ENCODE data around the gene CATSPER3. TPM values are rescaled to one million over a fixed set of nuclear protein-coding genes. Genes with fewer than 3 reads are reported as not detected.

Gene CATSPER3
- total RNA-seq, 1 experiment from 2014 or later: 1.7 TPM

- Histone ChIP-seq H3K4me3 (replicated peaks in 1 of 2; ENCODE audit: low read depth in 1 of 2, low read length in 2 of 2) (no peak overlapping the region), H4K20me1 (ENCODE audit: insufficient read depth) (no peaks in the 10 kb centered on the region), H3K27ac (ENCODE audit: low read depth, low read length) (no peak overlapping the region), H3K9me2 (ENCODE audit: insufficient read depth) (no peaks in the 10 kb centered on the region), H3K27me3 (ENCODE audit: insufficient read depth, low read length) (0 out of 2 replicates have a peak, but pooled peaks cover 2% of the 10 kb centered on the region), H3K36me3 (ENCODE audit: control insufficient read depth in 1 of 2, insufficient read depth in 2 of 2, low read length in 2 of 2) (no peaks in the 10 kb centered on the region), H3K79me2 (ENCODE audit: insufficient read depth, low read length) (no peaks in the 10 kb centered on the region), H3K4me2 (ENCODE audit: low read length) (no peak overlapping the region), H3K9me3 (ENCODE audit: control insufficient read depth in 1 of 2, insufficient read depth in 1 of 2, low read depth in 1 of 2, low read length in 2 of 2) (no peaks in the 10 kb centered on the region), H3K4me1 (ENCODE audit: control insufficient read depth in 1 of 2, insufficient read depth in 2 of 2, low read length in 2 of 2) (peaks cover 0 to 15% of the 10 kb centered on the region in 2 experiments; a peak in 1 of 4 replicates), H2AFZ (ENCODE audit: low read depth, low read length, poor library complexity, severe bottlenecking) (no peak overlapping the region), H3K9ac (ENCODE audit: low read length) (no peak overlapping the region)
- POLR2A ChIA-PET: interaction anchor here (0.6 kb wide), 1 partner anchor 10 kb away, joined by 6 read pairs; no protein-coding TSS in a partner anchor
- intact Hi-C loops (cut with micrococcal nuclease): no loop called here
- TF ChIP-seq YY1 (IDR thresholded peaks at IDR 0.05; ENCODE audit: extremely low read depth, insufficient replicate concordance, low read depth, low read length) (no peak), ZFX (IDR thresholded peaks at IDR 0.05) (no peak)
- no peak for DNase-seq (ENCODE audit: low read depth, low spot score)
- RAD21 ChIA-PET (ENCODE audit: low non-redundant PET in 1 of 2, low total read pairs in 2 of 2, uncharacterized antibody in 2 of 2, unreplicated experiment in 2 of 2): no interaction called here
- CTCF ChIA-PET: no interaction called here
- ATAC-seq: peak; percentile 67
- no TSS peak for BruUV-seq (replicated peaks)
These were observed 74.9 kb downstream of the CATSPER3 start for GRCh38 chr5:135042595-135042994.

- Histone ChIP-seq H3K4me2 (ENCODE audit: low read length) (no peak overlapping the region), H2AFZ (ENCODE audit: low read depth, low read length, poor library complexity, severe bottlenecking) (no peak overlapping the region), H3K4me1 (ENCODE audit: control insufficient read depth in 1 of 2, insufficient read depth in 2 of 2, low read length in 2 of 2) (peaks cover 0 to 8% of the 10 kb centered on the region in 2 experiments; a peak in 1 of 4 replicates), H3K4me3 (replicated peaks in 1 of 2; ENCODE audit: low read depth in 1 of 2, low read length in 2 of 2) (no peak overlapping the region), H3K79me2 (ENCODE audit: insufficient read depth, low read length) (no peaks in the 10 kb centered on the region), H3K9me3 (ENCODE audit: control insufficient read depth in 1 of 2, insufficient read depth in 1 of 2, low read depth in 1 of 2, low read length in 2 of 2) (no peaks in the 10 kb centered on the region), H3K9me2 (ENCODE audit: insufficient read depth) (no peaks in the 10 kb centered on the region), H3K36me3 (ENCODE audit: control insufficient read depth in 1 of 2, insufficient read depth in 2 of 2, low read length in 2 of 2) (no peaks in the 10 kb centered on the region), H4K20me1 (ENCODE audit: insufficient read depth) (no peaks in the 10 kb centered on the region), H3K27me3 (ENCODE audit: insufficient read depth, low read length) (0 out of 2 replicates have a peak, but pooled peaks cover 2% of the 10 kb centered on the region), H3K9ac (ENCODE audit: low read length) (no peak overlapping the region), H3K27ac (ENCODE audit: low read depth, low read length) (no peak overlapping the region)
- CTCF ChIA-PET: no interaction called here
- no peak for DNase-seq (ENCODE audit: low read depth, low spot score)
- TF ChIP-seq ZFX (IDR thresholded peaks at IDR 0.05): no peak
- no peak for TF ChIP-seq EZH2phosphoT487 (IDR thresholded peaks at IDR 0.05; ENCODE audit: borderline replicate concordance)
- no peak for TF ChIP-seq EGR1 (IDR thresholded peaks at IDR 0.05; ENCODE audit: low read depth)
- TF ChIP-seq REST (IDR thresholded peaks at IDR 0.05; ENCODE audit: low read depth): no peak
- no peak for TF ChIP-seq ATF3 (IDR thresholded peaks at IDR 0.05)
- no peak for TF ChIP-seq SIN3A (IDR thresholded peaks at IDR 0.05; ENCODE audit: low read depth)
- no peak for TF ChIP-seq SRF (IDR thresholded peaks at IDR 0.05; ENCODE audit: low read depth)
- TF ChIP-seq JUND (IDR thresholded peaks at IDR 0.05): no peak
- TF ChIP-seq TCF7L2 (IDR thresholded peaks at IDR 0.05; ENCODE audit: borderline replicate concordance, extremely low read depth, insufficient read depth, insufficient read length): no peak
- RAD21 ChIA-PET (ENCODE audit: low non-redundant PET in 1 of 2, low total read pairs in 2 of 2, uncharacterized antibody in 2 of 2, unreplicated experiment in 2 of 2): no interaction called here
- POLR2A ChIA-PET: no interaction called here
- BruUV-seq (replicated peaks): no TSS peak
- intact Hi-C loops (cut with micrococcal nuclease): no loop called here
- no peak for ATAC-seq
These were observed 77.8 kb downstream of the CATSPER3 start for GRCh38 chr5:135045488-135045887.

Data from HCT116 (cell line).